WTC11 (cell line): ENCODE results near the gene KRT36. TPM values are rescaled to one million over a fixed set of nuclear protein-coding genes. Genes with fewer than 3 reads are reported as not detected.

Experiments used
- ATAC-seq: fragments of 200-7000 bp; cut with Tn5 transposase; 2 replicates; pipeline ENCODE4 v1.10.0; 2021; ENCODE audit warnings: mild to moderate bottlenecking, moderate library complexity
- CTCF ChIA-PET: fragments of 300-600 bp; sonication (Branson Sonifier 250); formaldehyde crosslinking; loops from one replicate; lab custom pipeline; 2021; ENCODE audit warnings: antibody characterized with exemption; lab: Charles Lee
- POLR2A ChIA-PET: fragments of 350-600 bp; sonication (Branson Sonifier 250); formaldehyde crosslinking; loops from one replicate; lab custom pipeline; 2021; ENCODE audit warnings: antibody characterized with exemption; lab: Charles Lee
- DNase-seq: peaks from one replicate; pipeline ENCODE4 v3.0.0; 2021; ENCODE audit warnings: low spot score
- H3K27ac Mint-ChIP-seq: 2 replicates; pipeline ENCODE4 v1.8.0; 2021; ENCODE audit warnings: mixed read lengths
- H3K27me3 Mint-ChIP-seq: 2 replicates; pipeline ENCODE4 v1.8.0; 2021; ENCODE audit warnings: low read depth, mild to moderate bottlenecking, moderate library complexity, mixed read lengths
- H3K36me3 Mint-ChIP-seq: 2 replicates; pipeline ENCODE4 v1.8.0; 2021; ENCODE audit warnings: mixed read lengths
- H3K4me1 Mint-ChIP-seq: 2 replicates; pipeline ENCODE4 v1.8.0; 2022; ENCODE audit warnings: mixed read lengths
- H3K4me3 Mint-ChIP-seq: 2 replicates; pipeline ENCODE4 v1.8.0; 2021; ENCODE audit warnings: mild to moderate bottlenecking, moderate library complexity, mixed read lengths
- H3K9me3 Mint-ChIP-seq: 2 replicates; pipeline ENCODE4 v1.8.0; 2021; ENCODE audit warnings: mixed read lengths
- ATF1 ChIP-seq: sonication (generic); formaldehyde crosslinking; IDR thresholded peaks from 2 replicates; pipeline ENCODE4 v1.8.1; 2023; ENCODE audit warnings: mild to moderate bottlenecking, moderate library complexity, missing genetic modification reagents
- CREM ChIP-seq: sonication (generic); formaldehyde crosslinking; IDR thresholded peaks from 2 replicates; pipeline ENCODE4 v1.8.1; 2022; ENCODE audit warnings: mild to moderate bottlenecking, missing genetic modification reagents, moderate library complexity
- ESRRA ChIP-seq: sonication (generic); formaldehyde crosslinking; IDR thresholded peaks from 2 replicates; pipeline ENCODE4 v1.8.1; 2022; ENCODE audit warnings: mild to moderate bottlenecking, missing genetic modification reagents, borderline replicate concordance
- ETV6 ChIP-seq: sonication (generic); formaldehyde crosslinking; IDR thresholded peaks from 2 replicates; pipeline ENCODE4 v1.8.1; 2022; ENCODE audit warnings: mild to moderate bottlenecking, missing genetic modification reagents
- FOXJ3 ChIP-seq: sonication (generic); formaldehyde crosslinking; IDR thresholded peaks from 2 replicates; pipeline ENCODE4 v1.9.0; 2021; ENCODE audit warnings: missing genetic modification reagents, mild to moderate bottlenecking, borderline replicate concordance
- HMGA2 ChIP-seq: fragments of 250-450 bp; sonication (Bioruptor Pico); IDR thresholded peaks from 2 replicates; pipeline ENCODE4 v1.4.0; 2021; ENCODE audit warnings: mild to moderate bottlenecking, moderate library complexity
- JAZF1 ChIP-seq: fragments of 250-450 bp; sonication (Bioruptor Pico); IDR thresholded peaks from 2 replicates; pipeline ENCODE4 v1.9.0; 2021; ENCODE audit warnings: moderate library complexity, mild to moderate bottlenecking, inconsistent platforms
- MYBL2 ChIP-seq: sonication (generic); formaldehyde crosslinking; IDR thresholded peaks from 2 replicates; pipeline ENCODE4 v1.8.1; 2023; ENCODE audit warnings: mild to moderate bottlenecking, moderate library complexity, missing genetic modification reagents
- NR1H2 ChIP-seq: sonication (generic); formaldehyde crosslinking; IDR thresholded peaks from 2 replicates; pipeline ENCODE4 v1.9.0; 2021; ENCODE audit warnings: mild to moderate bottlenecking, moderate library complexity, missing genetic modification reagents
- OVOL2 ChIP-seq: fragments of 250-450 bp; sonication (Bioruptor Pico); IDR thresholded peaks from 2 replicates; pipeline ENCODE4 v1.9.0; 2021; ENCODE audit warnings: mild to moderate bottlenecking, borderline replicate concordance
- PRRX2 ChIP-seq: fragments of 250-450 bp; sonication (Bioruptor Pico); IDR thresholded peaks from 2 replicates; pipeline ENCODE4 v1.8.0; 2021; ENCODE audit warnings: mild to moderate bottlenecking
- RELA ChIP-seq: sonication (generic); formaldehyde crosslinking; IDR thresholded peaks from 2 replicates; pipeline ENCODE4 v1.8.1; 2022; ENCODE audit warnings: missing genetic modification reagents, mild to moderate bottlenecking, borderline replicate concordance
- SMAD4 ChIP-seq: sonication (generic); formaldehyde crosslinking; IDR thresholded peaks from 2 replicates; pipeline ENCODE4 v1.8.0; 2022; ENCODE audit warnings: mild to moderate bottlenecking, missing genetic modification reagents
- ZNF121 ChIP-seq: sonication (generic); formaldehyde crosslinking; IDR thresholded peaks from 2 replicates; pipeline ENCODE4 v1.8.0; 2023; ENCODE audit warnings: missing genetic modification reagents
- total RNA-seq: library from RNA; stranded (reverse); gene quantifications from 3 replicates; pipeline ENCODE4 v1.2.3, GENCODE V29; 2021
- TF ChIP-seq, protein P1 (sequence below): sonication (generic); formaldehyde crosslinking; IDR thresholded peaks from 2 replicates; pipeline ENCODE4 v1.8.1; 2022; ENCODE audit warnings: missing genetic modification reagents, borderline replicate concordance
- TF ChIP-seq, protein P2 (sequence below): fragments of 250-450 bp; sonication (Bioruptor Pico); IDR thresholded peaks from 2 replicates; pipeline ENCODE4 v1.8.0; 2021; ENCODE audit warnings: mild to moderate bottlenecking
- TF ChIP-seq, protein P3 (sequence below): fragments of 250-450 bp; sonication (Bioruptor Pico); IDR thresholded peaks from 2 replicates; pipeline ENCODE4 v2.1.2; 2022; ENCODE audit warnings: mild to moderate bottlenecking, moderate library complexity
- TF ChIP-seq, protein P4 (sequence below): fragments of 250-450 bp; sonication (Bioruptor Pico); IDR thresholded peaks from 2 replicates; pipeline ENCODE4 v1.9.0; 2021; ENCODE audit warnings: mild to moderate bottlenecking
- TF ChIP-seq, protein P5 (sequence below): fragments of 250-450 bp; sonication (Bioruptor Pico); IDR thresholded peaks from 2 replicates; pipeline ENCODE4 v1.9.0; 2021; ENCODE audit warnings: mild to moderate bottlenecking
- TF ChIP-seq, protein P6 (sequence below): sonication (generic); formaldehyde crosslinking; IDR thresholded peaks from 2 replicates; pipeline ENCODE4 v1.8.1; 2022; ENCODE audit warnings: low read depth, mild to moderate bottlenecking, moderate library complexity, missing genetic modification reagents, borderline replicate concordance

The KRT36 gene
- total RNA-seq, 1 experiment from 2014 or later, result not detected

DNA sequence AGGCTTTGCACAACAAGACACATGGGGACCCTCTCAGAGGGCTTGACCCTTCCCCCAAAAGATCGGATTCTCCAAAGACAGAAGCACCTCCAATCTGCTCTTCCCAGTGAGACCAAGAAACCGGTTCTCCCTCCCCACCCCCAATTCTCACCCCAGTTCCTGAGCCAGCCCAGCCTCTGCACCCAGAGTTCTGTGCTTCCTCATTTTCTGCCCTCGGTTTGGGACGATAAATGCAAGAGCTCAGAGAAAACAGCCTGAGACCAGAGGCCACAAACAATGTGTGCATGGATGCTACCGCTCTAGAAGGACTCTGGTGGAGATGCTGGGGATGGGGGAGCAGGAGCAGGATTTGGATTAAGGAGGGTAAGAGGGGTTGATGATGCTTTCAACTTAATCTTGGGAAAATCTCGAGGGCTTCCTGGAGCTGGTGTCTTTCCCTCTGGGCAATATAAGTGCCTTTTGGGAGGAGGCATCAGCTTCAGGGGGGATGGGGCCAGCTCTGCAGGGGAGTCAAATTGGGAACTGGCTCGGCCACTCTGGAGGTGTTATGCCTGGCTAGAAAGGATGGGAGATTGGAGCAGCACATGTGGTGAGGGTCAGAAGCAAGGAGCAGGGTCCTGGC lies 22.9 kb upstream of the KRT36 start (continued):
- no peak for TF ChIP-seq OVOL2 (CRISPR knock-in tag)
- TF ChIP-seq MYBL2 (CRISPR knock-in tag), result no peak
- TF ChIP-seq PRRX2 (CRISPR knock-in tag), result no peak
- no peak for TF ChIP-seq RELA (CRISPR knock-in tag)
- no peak for TF ChIP-seq ZNF121 (CRISPR knock-in tag)
- TF ChIP-seq ATF1 (CRISPR knock-in tag), result no peak
- TF ChIP-seq ETV6 (CRISPR knock-in tag), result no peak
- TF ChIP-seq, protein P1, sequence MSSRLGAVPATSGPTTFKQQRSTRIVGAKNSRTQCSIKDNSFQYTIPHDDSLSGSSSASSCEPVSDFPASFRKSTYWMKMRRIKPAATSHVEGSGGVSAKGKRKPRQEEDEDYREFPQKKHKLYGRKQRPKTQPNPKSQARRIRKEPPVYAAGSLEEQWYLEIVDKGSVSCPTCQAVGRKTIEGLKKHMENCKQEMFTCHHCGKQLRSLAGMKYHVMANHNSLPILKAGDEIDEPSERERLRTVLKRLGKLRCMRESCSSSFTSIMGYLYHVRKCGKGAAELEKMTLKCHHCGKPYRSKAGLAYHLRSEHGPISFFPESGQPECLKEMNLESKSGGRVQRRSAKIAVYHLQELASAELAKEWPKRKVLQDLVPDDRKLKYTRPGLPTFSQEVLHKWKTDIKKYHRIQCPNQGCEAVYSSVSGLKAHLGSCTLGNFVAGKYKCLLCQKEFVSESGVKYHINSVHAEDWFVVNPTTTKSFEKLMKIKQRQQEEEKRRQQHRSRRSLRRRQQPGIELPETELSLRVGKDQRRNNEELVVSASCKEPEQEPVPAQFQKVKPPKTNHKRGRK, result no peak

DNA sequence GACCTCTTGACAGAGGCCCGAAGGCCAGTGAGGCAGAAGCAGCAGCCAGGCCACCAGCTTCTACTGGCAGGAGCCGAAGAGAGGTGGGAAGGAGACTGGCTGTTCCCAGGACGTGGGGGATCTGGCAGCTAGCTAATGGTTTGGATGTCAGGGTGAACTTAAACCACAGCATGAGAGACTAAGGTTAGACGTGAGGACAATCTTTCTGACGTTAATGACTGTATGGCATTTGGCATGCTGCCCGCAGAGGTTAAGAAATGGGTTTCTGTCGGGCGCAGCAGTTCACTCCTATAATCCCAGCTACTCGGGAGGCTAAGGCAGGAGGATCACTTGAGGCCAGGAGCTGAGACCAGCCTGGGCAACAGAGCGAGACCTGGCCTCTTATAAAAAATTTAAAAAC lies 22.0 kb upstream of the KRT36 start:
- TF ChIP-seq, protein P2, sequence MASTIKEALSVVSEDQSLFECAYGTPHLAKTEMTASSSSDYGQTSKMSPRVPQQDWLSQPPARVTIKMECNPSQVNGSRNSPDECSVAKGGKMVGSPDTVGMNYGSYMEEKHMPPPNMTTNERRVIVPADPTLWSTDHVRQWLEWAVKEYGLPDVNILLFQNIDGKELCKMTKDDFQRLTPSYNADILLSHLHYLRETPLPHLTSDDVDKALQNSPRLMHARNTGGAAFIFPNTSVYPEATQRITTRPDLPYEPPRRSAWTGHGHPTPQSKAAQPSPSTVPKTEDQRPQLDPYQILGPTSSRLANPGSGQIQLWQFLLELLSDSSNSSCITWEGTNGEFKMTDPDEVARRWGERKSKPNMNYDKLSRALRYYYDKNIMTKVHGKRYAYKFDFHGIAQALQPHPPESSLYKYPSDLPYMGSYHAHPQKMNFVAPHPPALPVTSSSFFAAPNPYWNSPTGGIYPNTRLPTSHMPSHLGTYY (CRISPR knock-in tag), result no peak
- TF ChIP-seq ATF1 (CRISPR knock-in tag) (no peak), ETV6 (CRISPR knock-in tag) (no peak), SMAD4 (CRISPR knock-in tag) (no peak), HMGA2 (no peak), NR1H2 (no peak), FOXJ3 (CRISPR knock-in tag) (no peak), ESRRA (CRISPR knock-in tag) (no peak), CREM (CRISPR knock-in tag) (no peak), JAZF1 (CRISPR knock-in tag) (no peak), PRRX2 (CRISPR knock-in tag) (no peak)
- TF ChIP-seq, protein P3, sequence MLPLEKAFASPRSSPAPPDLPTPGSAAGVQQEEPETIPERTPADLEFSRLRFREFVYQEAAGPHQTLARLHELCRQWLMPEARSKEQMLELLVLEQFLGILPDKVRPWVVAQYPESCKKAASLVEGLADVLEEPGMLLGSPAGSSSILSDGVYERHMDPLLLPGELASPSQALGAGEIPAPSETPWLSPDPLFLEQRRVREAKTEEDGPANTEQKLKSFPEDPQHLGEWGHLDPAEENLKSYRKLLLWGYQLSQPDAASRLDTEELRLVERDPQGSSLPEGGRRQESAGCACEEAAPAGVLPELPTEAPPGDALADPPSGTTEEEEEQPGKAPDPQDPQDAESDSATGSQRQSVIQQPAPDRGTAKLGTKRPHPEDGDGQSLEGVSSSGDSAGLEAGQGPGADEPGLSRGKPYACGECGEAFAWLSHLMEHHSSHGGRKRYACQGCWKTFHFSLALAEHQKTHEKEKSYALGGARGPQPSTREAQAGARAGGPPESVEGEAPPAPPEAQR (CRISPR knock-in tag), result no peak
- TF ChIP-seq, protein P4, sequence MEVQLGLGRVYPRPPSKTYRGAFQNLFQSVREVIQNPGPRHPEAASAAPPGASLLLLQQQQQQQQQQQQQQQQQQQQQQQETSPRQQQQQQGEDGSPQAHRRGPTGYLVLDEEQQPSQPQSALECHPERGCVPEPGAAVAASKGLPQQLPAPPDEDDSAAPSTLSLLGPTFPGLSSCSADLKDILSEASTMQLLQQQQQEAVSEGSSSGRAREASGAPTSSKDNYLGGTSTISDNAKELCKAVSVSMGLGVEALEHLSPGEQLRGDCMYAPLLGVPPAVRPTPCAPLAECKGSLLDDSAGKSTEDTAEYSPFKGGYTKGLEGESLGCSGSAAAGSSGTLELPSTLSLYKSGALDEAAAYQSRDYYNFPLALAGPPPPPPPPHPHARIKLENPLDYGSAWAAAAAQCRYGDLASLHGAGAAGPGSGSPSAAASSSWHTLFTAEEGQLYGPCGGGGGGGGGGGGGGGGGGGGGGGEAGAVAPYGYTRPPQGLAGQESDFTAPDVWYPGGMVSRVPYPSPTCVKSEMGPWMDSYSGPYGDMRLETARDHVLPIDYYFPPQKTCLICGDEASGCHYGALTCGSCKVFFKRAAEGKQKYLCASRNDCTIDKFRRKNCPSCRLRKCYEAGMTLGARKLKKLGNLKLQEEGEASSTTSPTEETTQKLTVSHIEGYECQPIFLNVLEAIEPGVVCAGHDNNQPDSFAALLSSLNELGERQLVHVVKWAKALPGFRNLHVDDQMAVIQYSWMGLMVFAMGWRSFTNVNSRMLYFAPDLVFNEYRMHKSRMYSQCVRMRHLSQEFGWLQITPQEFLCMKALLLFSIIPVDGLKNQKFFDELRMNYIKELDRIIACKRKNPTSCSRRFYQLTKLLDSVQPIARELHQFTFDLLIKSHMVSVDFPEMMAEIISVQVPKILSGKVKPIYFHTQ (CRISPR knock-in tag), result no peak
- TF ChIP-seq, protein P5, sequence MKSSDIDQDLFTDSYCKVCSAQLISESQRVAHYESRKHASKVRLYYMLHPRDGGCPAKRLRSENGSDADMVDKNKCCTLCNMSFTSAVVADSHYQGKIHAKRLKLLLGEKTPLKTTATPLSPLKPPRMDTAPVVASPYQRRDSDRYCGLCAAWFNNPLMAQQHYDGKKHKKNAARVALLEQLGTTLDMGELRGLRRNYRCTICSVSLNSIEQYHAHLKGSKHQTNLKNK (CRISPR knock-in tag), result no peak
- TF ChIP-seq, protein P6, sequence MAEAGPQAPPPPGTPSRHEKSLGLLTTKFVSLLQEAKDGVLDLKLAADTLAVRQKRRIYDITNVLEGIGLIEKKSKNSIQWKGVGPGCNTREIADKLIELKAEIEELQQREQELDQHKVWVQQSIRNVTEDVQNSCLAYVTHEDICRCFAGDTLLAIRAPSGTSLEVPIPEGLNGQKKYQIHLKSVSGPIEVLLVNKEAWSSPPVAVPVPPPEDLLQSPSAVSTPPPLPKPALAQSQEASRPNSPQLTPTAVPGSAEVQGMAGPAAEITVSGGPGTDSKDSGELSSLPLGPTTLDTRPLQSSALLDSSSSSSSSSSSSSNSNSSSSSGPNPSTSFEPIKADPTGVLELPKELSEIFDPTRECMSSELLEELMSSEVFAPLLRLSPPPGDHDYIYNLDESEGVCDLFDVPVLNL (CRISPR knock-in tag), result no peak
- Mint-ChIP-seq H3K27ac (no peak overlapping the region), H3K36me3 (no peaks in the 10 kb centered on the region), H3K9me3 (no peaks in the 10 kb centered on the region), H3K4me3 (no peak overlapping the region), H3K27me3 (no peaks in the 10 kb centered on the region; the same call in 1 of the 2 replicates), H3K4me1 (peaks cover 22% of the 10 kb centered on the region)
- ATAC-seq (no peak), DNase-seq (no peak)
- POLR2A ChIA-PET, result interaction anchor here (0.8 kb wide), 1 partner anchor 10 kb away, joined by 3 read pairs; no protein-coding TSS in a partner anchor
- CTCF ChIA-PET, result interaction anchor here (1.1 to 15.4 kb wide), 3 partner anchors 37 to 151 kb away, joined by 3 to 116 read pairs (median 3); no protein-coding TSS in a partner anchor
